A549 (cell line): ENCODE measurements around the gene SSX5.
"Not testable (repeated sequence)": the region's sequence is repeated elsewhere in the genome, so short reads cannot be mapped to it uniquely, and the experiment has no call there.

Experiments
- BCL3 ChIP-seq: fragments of >200 bp; sonication (Bioruptor Twin); formaldehyde crosslinking; IDR thresholded peaks from 3 replicates; pipeline ENCODE4 v1.6.1; 2016
- CTCF ChIP-seq: fragments of >200 bp; sonication (Bioruptor Twin); formaldehyde crosslinking; IDR thresholded peaks from 3 replicates; pipeline ENCODE4 v1.5.1; 2016
- E2F6 ChIP-seq: IDR thresholded peaks from 2 replicates; pipeline ENCODE4 v1.6.1; 2012; ENCODE audit warnings: low read depth, borderline replicate concordance
- HDAC2 ChIP-seq: fragments of 200-600 bp; sonication (generic); IDR thresholded peaks from 2 replicates; pipeline ENCODE4 v1.6.1; 2016
- MAX ChIP-seq: IDR thresholded peaks from 2 replicates; pipeline ENCODE4 v1.6.1; 2012
- MYC ChIP-seq: IDR thresholded peaks from 2 replicates; pipeline ENCODE4 v1.6.1; 2012; ENCODE audit warnings: mild to moderate bottlenecking, inconsistent platforms, low read length, improper control_type of control experiment, borderline replicate concordance
- PHF8 ChIP-seq: fragments of 200-600 bp; sonication (generic); IDR thresholded peaks from 2 replicates; pipeline ENCODE4 v1.6.1; 2016; ENCODE audit warnings: low read depth, mild to moderate bottlenecking, antibody characterized with exemption, moderate library complexity, borderline replicate concordance
- POLR2A ChIP-seq: IDR thresholded peaks from 2 replicates; pipeline ENCODE4 v1.6.1; 2012; ENCODE audit warnings: mild to moderate bottlenecking, low read length
- RAD21 ChIP-seq, 2 experiments: fragments of >200 bp in 1 of 2; sonication (Bioruptor Twin) in 1 of 2; formaldehyde crosslinking in 1 of 2; IDR thresholded peaks in 1 of 2; conservative IDR thresholded peaks in 1 of 2; 2 replicates in 1 of 2; 3 replicates in 1 of 2; pipeline ENCODE4 v1.6.1; 2012 to 2018; ENCODE audit warnings: inconsistent platforms in 1 of 2
- REST ChIP-seq: fragments of 200-600 bp; sonication (generic); IDR thresholded peaks from 2 replicates; pipeline ENCODE4 v1.6.1; 2016; ENCODE audit warnings: antibody characterized with exemption, mild to moderate bottlenecking, moderate library complexity
- TP53 ChIP-seq: fragments of 250-450 bp; sonication (Bioruptor Pico); IDR thresholded peaks from 2 replicates; pipeline ENCODE4 v1.5.0; 2021; ENCODE audit warnings: mild to moderate bottlenecking, moderate library complexity

DNA sequence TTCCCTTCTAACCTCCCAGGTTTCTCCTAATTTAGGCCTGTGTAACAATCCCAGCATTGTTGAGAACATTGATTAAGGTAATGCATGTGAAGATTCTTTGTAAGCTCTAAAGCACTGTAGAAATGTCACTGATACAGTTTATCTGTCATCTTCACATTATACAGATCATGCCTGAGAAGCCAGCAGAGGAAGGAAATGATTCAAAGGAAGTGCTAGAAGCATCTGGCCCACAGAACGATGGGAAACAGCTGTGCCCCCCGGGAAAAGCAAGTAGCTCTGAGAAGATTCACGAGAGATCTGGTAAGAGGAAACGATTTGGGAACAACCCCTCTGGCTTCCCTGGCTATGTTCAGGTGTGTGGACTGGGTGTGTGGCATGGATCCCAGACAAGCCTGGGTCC is 17.7 kb upstream of the SSX5 start:
- not testable (repeated sequence) for TF ChIP-seq CTCF; POLR2A; PHF8; REST; HDAC2; RAD21 (conservative IDR thresholded peaks at IDR 0.05 in 1 of 2, IDR thresholded peaks at IDR 0.05 in 1 of 2); MYC; E2F6; TP53; BCL3; MAX
